Fibroblast of lung (primary cell): ENCODE results near the gene CBFA2T2. TPM values are rescaled to one million over a fixed set of nuclear protein-coding genes. Genes with fewer than 3 reads are reported as not detected.

Source experiments
- DNase-seq, 2 donors: peaks; one replicate each; pipeline versions ENCODE4 v3.0.0 to v3.0.0-alpha.2; 2010; ENCODE audit warnings: low read depth in 2 of 2
- H2AFZ ChIP-seq: 2 replicates; pipeline ENCODE4 v1.5.1; 2012; ENCODE audit warnings: low read length, control low read depth, inconsistent platforms
- H3K27ac ChIP-seq: 2 replicates; pipeline ENCODE4 v1.5.1; 2011; ENCODE audit warnings: low read length, control low read depth; ENCODE audit not compliant: insufficient read depth
- H3K27me3 ChIP-seq: 2 replicates; pipeline ENCODE4 v1.5.1; 2011; ENCODE audit warnings: mild to moderate bottlenecking, low read length; ENCODE audit not compliant: control insufficient read depth, insufficient read depth
- H3K36me3 ChIP-seq: 2 replicates; pipeline ENCODE4 v1.5.1; 2011; ENCODE audit warnings: low read length; ENCODE audit not compliant: control insufficient read depth, insufficient read depth
- H3K4me1 ChIP-seq: 2 replicates; pipeline ENCODE4 v1.5.1; 2011; ENCODE audit warnings: low read length; ENCODE audit not compliant: control insufficient read depth, insufficient read depth; ENCODE audit errors: extremely low read depth
- H3K4me2 ChIP-seq: 2 replicates; pipeline ENCODE4 v1.5.1; 2011; ENCODE audit warnings: low read length, control low read depth; ENCODE audit not compliant: insufficient read depth; ENCODE audit errors: extremely low read depth
- H3K4me3 ChIP-seq, 4 experiments: fragments of 200-600 bp in 1 of 4; sonication (generic) in 1 of 4; replicated peaks in 1 of 4; 2 replicates each; pipeline ENCODE4 v1.5.1; 2011 to 2016; ENCODE audit warnings: low read length in 4 of 4, low read depth in 3 of 4, mild to moderate bottlenecking in 3 of 4, control low read depth in 2 of 4, inconsistent platforms in 1 of 4, mixed read lengths in 1 of 4; ENCODE audit not compliant: insufficient read depth in 1 of 4; ENCODE audit errors: control extremely low read depth in 1 of 4
- H3K79me2 ChIP-seq: 2 replicates; pipeline ENCODE4 v1.5.1; 2012; ENCODE audit warnings: mild to moderate bottlenecking, low read length, inconsistent platforms; ENCODE audit not compliant: control insufficient read depth, insufficient read depth
- H3K9ac ChIP-seq: 2 replicates; pipeline ENCODE4 v1.5.1; 2011; ENCODE audit warnings: mild to moderate bottlenecking, low read length, control low read depth; ENCODE audit not compliant: insufficient read depth
- H3K9me3 ChIP-seq: 2 replicates; pipeline ENCODE4 v1.5.1; 2012; ENCODE audit warnings: low read depth, low read length; ENCODE audit not compliant: control insufficient read depth, insufficient read depth
- H4K20me1 ChIP-seq: 2 replicates; pipeline ENCODE4 v1.5.1; 2011; ENCODE audit warnings: low read length; ENCODE audit not compliant: control insufficient read depth, insufficient read depth; ENCODE audit errors: extremely low read depth
- CTCF ChIP-seq, 2 donors: IDR thresholded peaks in 1 of 2; conservative IDR thresholded peaks in 1 of 2; 1 replicate in 1 of 2; 2 replicates in 1 of 2; pipeline ENCODE4 v1.5.1; 2011 to 2012; ENCODE audit warnings: low read length in 2 of 2, control low read depth in 1 of 2, inconsistent platforms in 1 of 2, low read depth in 1 of 2, mild to moderate bottlenecking in 1 of 2
- EZH2 ChIP-seq: IDR thresholded peaks from 2 replicates; pipeline ENCODE4 v1.5.1; 2012; ENCODE audit warnings: low read length, control low read depth, mild to moderate bottlenecking; ENCODE audit errors: missing control alignments
- polyA plus RNA-seq, 2 donors: library from polyadenylated mRNA; depleted of rRNA in 1 of 2; stranded (reverse) in 1 of 2; unstranded in 1 of 2; fragments of >200 nt; gene quantifications; 2 replicates each; pipeline ENCODE4 v1.2.1, GENCODE V29; 2011 to 2012; ENCODE audit warnings: missing spikeins in 1 of 2
- total RNA-seq: library from RNA; depleted of rRNA; stranded (reverse); fragments of >200 nt; gene quantifications from 2 replicates; pipeline ENCODE4 v1.2.1, GENCODE V29; 2014

Gene CBFA2T2
- total and polyA plus RNA-seq, 2 donors (not counting 1 experiment from before 2014, with no cell fraction given), result 5.6 to 7.3 TPM

- Histone ChIP-seq H2AFZ (no peak overlapping the region), H3K9ac (no peak overlapping the region), H4K20me1 (no peaks in the 10 kb centered on the region), H3K79me2 (no peaks in the 10 kb centered on the region), H3K4me2 (peak overlapping the region; percentile 35), H3K27me3 (no peaks in the 10 kb centered on the region), H3K4me1 (peaks cover 4% of the 10 kb centered on the region), H3K36me3 (no peaks in the 10 kb centered on the region), H3K4me3 (no peak overlapping the region), H3K9me3 (no peaks in the 10 kb centered on the region), H3K27ac (no peak overlapping the region)
- peak; percentile 16 to 48 for DNase-seq
- no peak for TF ChIP-seq CTCF (conservative IDR thresholded peaks at IDR 0.05 in 1 of 2, IDR thresholded peaks at IDR 0.05 in 1 of 2; ENCODE audit: low read depth in 1 of 2, low read length in 2 of 2)
- TF ChIP-seq EZH2, result no peak
Observed at GRCh38 chr20:33539129-33539528, 49.2 kb downstream of the CBFA2T2 start.

GRCh38 chr20:33540427-33540826 lies 50.5 kb downstream of the CBFA2T2 start:
- H3K9ac ChIP-seq, result no peak overlapping the region
- peaks cover 4% of the 10 kb centered on the region for H3K4me1 ChIP-seq
- no peaks in the 10 kb centered on the region for H3K9me3 ChIP-seq
- no peaks in the 10 kb centered on the region for H4K20me1 ChIP-seq
- no peak overlapping the region for H2AFZ ChIP-seq
- H3K4me3 ChIP-seq, result no peak overlapping the region
- no peaks in the 10 kb centered on the region for H3K27me3 ChIP-seq
- no peak overlapping the region for H3K4me2 ChIP-seq
- H3K27ac ChIP-seq, result no peak overlapping the region
- H3K36me3 ChIP-seq, result no peaks in the 10 kb centered on the region
- DNase-seq, result no peak
- H3K79me2 ChIP-seq, result no peaks in the 10 kb centered on the region
- no peak for TF ChIP-seq CTCF (conservative IDR thresholded peaks at IDR 0.05 in 1 of 2, IDR thresholded peaks at IDR 0.05 in 1 of 2; ENCODE audit: low read depth in 1 of 2, low read length in 2 of 2)
- TF ChIP-seq EZH2, result no peak

GRCh38 chr20:33541074-33541473 lies 51.2 kb downstream of the CBFA2T2 start:
- Histone ChIP-seq H3K36me3 (no peaks in the 10 kb centered on the region), H3K79me2 (no peaks in the 10 kb centered on the region)

More at GRCh38 chr20:33541074-33541473, 51.2 kb downstream of the CBFA2T2 start:
- TF ChIP-seq EZH2, result no peak
- TF ChIP-seq CTCF (conservative IDR thresholded peaks at IDR 0.05 in 1 of 2, IDR thresholded peaks at IDR 0.05 in 1 of 2; ENCODE audit: low read depth in 1 of 2, low read length in 2 of 2), result no peak
- Histone ChIP-seq H3K9ac (no peak overlapping the region), H3K27ac (no peak overlapping the region), H4K20me1 (no peaks in the 10 kb centered on the region), H3K27me3 (no peaks in the 10 kb centered on the region), H3K4me1 (peaks cover 4% of the 10 kb centered on the region), H3K9me3 (no peaks in the 10 kb centered on the region), H2AFZ (no peak overlapping the region), H3K4me2 (no peak overlapping the region), H3K4me3 (no peak overlapping the region)
- DNase-seq, result no peak
